HTR-8/SVneo (cell line): ENCODE data around the gene WDR55.
"Not testable (repeated sequence)": the region's sequence is repeated elsewhere in the genome, so short reads cannot be mapped to it uniquely, and the experiment has no call there.

Experiments used
- DNase-seq: peaks from one replicate; pipeline ENCODE4 v3.0.0; 2011; ENCODE audit warnings: low spot score, mixed read lengths; ENCODE audit not compliant: insufficient read length
- FAIRE-seq: peaks from 2 replicates; lab custom pipeline; 2011; peaks lifted over from hg19 to GRCh38; lab: Jason Lieb, UNC

The WDR55 gene

GRCh38 chr5:140707812-140708211, 43.1 kb downstream of the WDR55 start:
- DNase-seq: no peak
- no peak for FAIRE-seq

- not testable (repeated sequence) for DNase-seq, FAIRE-seq
Observed at GRCh38 chr5:140708787-140709186, 44.1 kb downstream of the WDR55 start.

GRCh38 chr5:140710899-140711552, 46.3 kb downstream of the WDR55 start:
- peak; percentile 74 for FAIRE-seq
- peak; percentile 80 for DNase-seq

- DNase-seq: no peak
- no peak for FAIRE-seq
Observed at GRCh38 chr5:140711794-140712193, 47.1 kb downstream of the WDR55 start.

GRCh38 chr5:140713562-140714094, 48.9 kb downstream of the WDR55 start:
- DNase-seq (no peak), FAIRE-seq (no peak)

GRCh38 chr5:140716238-140716637, 51.5 kb downstream of the WDR55 start:
- not testable (repeated sequence) for DNase-seq, FAIRE-seq

GRCh38 chr5:140718266-140718592, 53.5 kb downstream of the WDR55 start:
- FAIRE-seq: no peak
- no peak for DNase-seq

- DNase-seq, FAIRE-seq: not testable (repeated sequence)
Observed at GRCh38 chr5:140720738-140721137, 56.0 kb downstream of the WDR55 start.

- DNase-seq: not testable (repeated sequence)
Observed at GRCh38 chr5:140721395-140721794, 56.7 kb downstream of the WDR55 start.

More at GRCh38 chr5:140721395-140721794, 56.7 kb downstream of the WDR55 start:
- FAIRE-seq: not testable (repeated sequence)
